ENCODE data around the gene TSSK6.

Gene TSSK6

GRCh38 chr19:19530889-19531288 lies 15.5 kb upstream of the TSSK6 start:
- DNase-seq (ENCODE audit: low read depth), result no peak

GRCh38 chr19:19530423-19530804 lies 15.1 kb upstream of the TSSK6 start:
- no peak for DNase-seq (ENCODE audit: low read depth)

GRCh38 chr19:19529783-19530422 lies 14.6 kb upstream of the TSSK6 start:
- DNase-seq (ENCODE audit: low read depth), result no peak

GRCh38 chr19:19528721-19529490 lies 13.6 kb upstream of the TSSK6 start, which contains the start of gene YJEFN3:
YJEFN3 (plus strand) TSS chr19:19528911; CDS start chr19:19528933, 22 bp downstream.
- DNase-seq (ENCODE audit: low read depth), result no peak

GRCh38 chr19:19527674-19528625 lies 12.6 kb upstream of the TSSK6 start:
- no peak for DNase-seq (ENCODE audit: low read depth)

- no peak for DNase-seq (ENCODE audit: low read depth)
Measured at GRCh38 chr19:19527371-19527656, 12.0 kb upstream of the TSSK6 start.

GRCh38 chr19:19526581-19527370 lies 11.4 kb upstream of the TSSK6 start:
- DNase-seq (ENCODE audit: low read depth), result no peak

GRCh38 chr19:19525611-19526380 lies 10.4 kb upstream of the TSSK6 start:
- no peak for DNase-seq (ENCODE audit: low read depth)

- DNase-seq (ENCODE audit: low read depth), result no peak
Measured at GRCh38 chr19:19524053-19524452, 8.7 kb upstream of the TSSK6 start.

GRCh38 chr19:19523177-19523576 lies 7.8 kb upstream of the TSSK6 start:
- DNase-seq (ENCODE audit: low read depth), result no peak

GRCh38 chr19:19520989-19521388 lies 5.6 kb upstream of the TSSK6 start:
- DNase-seq (ENCODE audit: low read depth), result no peak

- no peak for DNase-seq (ENCODE audit: low read depth)
Measured at GRCh38 chr19:19517235-19517619, 1.9 kb upstream of the TSSK6 start.

GRCh38 chr19:19515642-19516519 lies 533 bp upstream of the TSSK6 start, which contains the start of gene NDUFA13:
NDUFA13 (plus strand) TSS chr19:19516225; CDS start chr19:19516239, 14 bp downstream.
- peak; percentile 78 for DNase-seq (ENCODE audit: low read depth)

GRCh38 chr19:19514215-19514657 lies 1.1 kb downstream of the TSSK6 start:
- no peak for DNase-seq (ENCODE audit: low read depth)

- no peak for DNase-seq (ENCODE audit: low read depth)
Measured at GRCh38 chr19:19513682-19514081, 1.7 kb downstream of the TSSK6 start.

- DNase-seq (ENCODE audit: low read depth), result no peak
Measured at GRCh38 chr19:19510432-19510831, 4.9 kb downstream of the TSSK6 start.

GRCh38 chr19:19508217-19508616 lies 7.1 kb downstream of the TSSK6 start:
- DNase-seq (ENCODE audit: low read depth), result no peak

GRCh38 chr19:19507354-19507753 lies 8.0 kb downstream of the TSSK6 start:
- DNase-seq (ENCODE audit: low read depth), result no peak

- no peak for DNase-seq (ENCODE audit: low read depth)
Measured at GRCh38 chr19:19506592-19506991, 8.8 kb downstream of the TSSK6 start.
